HepG2 (cell line): Measurements from ENCODE around the gene PLCB2. TPM values are rescaled to one million over a fixed set of nuclear protein-coding genes. Genes with fewer than 3 reads are reported as not detected.

ENCODE experiments used
- HIVEP1 ChIP-seq: sonication (generic); formaldehyde crosslinking; IDR thresholded peaks from 2 replicates; pipeline ENCODE4 v1.4.0; 2020; ENCODE audit warnings: mild to moderate bottlenecking, missing genetic modification reagents
- MTERF4 ChIP-seq: sonication (generic); formaldehyde crosslinking; IDR thresholded peaks from 2 replicates; pipeline ENCODE4 v1.8.0; 2023; ENCODE audit warnings: mild to moderate bottlenecking, missing genetic modification reagents
- NFATC3 ChIP-seq: sonication (generic); formaldehyde crosslinking; IDR thresholded peaks from 2 replicates; pipeline ENCODE4 v1.5.1; 2020; ENCODE audit warnings: mild to moderate bottlenecking, missing genetic modification reagents
- PBX3 ChIP-seq: sonication (generic); formaldehyde crosslinking; IDR thresholded peaks from 2 replicates; pipeline ENCODE4 v1.8.1; 2023; ENCODE audit warnings: missing genetic modification reagents, inconsistent platforms, borderline replicate concordance
- PHF20 ChIP-seq: sonication (generic); formaldehyde crosslinking; IDR thresholded peaks from 2 replicates; pipeline ENCODE4 v1.5.0; 2020; ENCODE audit warnings: mild to moderate bottlenecking, missing genetic modification reagents
- RBM22 ChIP-seq: fragments of 200-400 bp; formaldehyde crosslinking; optimal IDR thresholded peaks from 2 replicates; pipeline ENCODE3; 2017; ENCODE audit warnings: mild to moderate bottlenecking, low read length, moderate library complexity
- SAP130 ChIP-seq: IDR thresholded peaks from 2 replicates; pipeline ENCODE4 v1.6.1; 2016; ENCODE audit warnings: low read depth
- SRSF4 ChIP-seq: fragments of 200-400 bp; formaldehyde crosslinking; IDR thresholded peaks from one replicate; pipeline ENCODE4 v1.6.1; 2018; ENCODE audit warnings: mild to moderate bottlenecking, low read depth, low read length, moderate library complexity; ENCODE audit not compliant: poor library complexity, severe bottlenecking
- STAT5B ChIP-seq: sonication (generic); formaldehyde crosslinking; IDR thresholded peaks from 2 replicates; pipeline ENCODE4 v1.4.0; 2020; ENCODE audit warnings: missing genetic modification reagents
- TBL1XR1 ChIP-seq: fragments of 150-350 bp; IDR thresholded peaks from 2 replicates; pipeline ENCODE4 v1.6.1; 2014; ENCODE audit warnings: borderline replicate concordance, low read length; ENCODE audit not compliant: partially characterized antibody
- TFE3 ChIP-seq: IDR thresholded peaks from 2 replicates; pipeline ENCODE4 v1.6.1; 2016
- TMF1 ChIP-seq: sonication (generic); formaldehyde crosslinking; IDR thresholded peaks from 2 replicates; pipeline ENCODE4 v1.8.1; 2022; ENCODE audit warnings: low read depth, missing genetic modification reagents
- ZBTB7A ChIP-seq: sonication (generic); formaldehyde crosslinking; IDR thresholded peaks from 2 replicates; pipeline ENCODE4 v1.8.0; 2022; ENCODE audit warnings: mild to moderate bottlenecking, missing genetic modification reagents
- ZFP36L1 ChIP-seq: sonication (generic); formaldehyde crosslinking; IDR thresholded peaks from 2 replicates; pipeline ENCODE4 v1.8.0; 2022; ENCODE audit warnings: mild to moderate bottlenecking, missing genetic modification reagents, moderate library complexity
- ZKSCAN8 ChIP-seq: IDR thresholded peaks from 2 replicates; pipeline ENCODE4 v1.6.1; 2016; ENCODE audit warnings: borderline replicate concordance, missing genetic modification reagents, missing compliant biosample characterization
- ZMYM3 ChIP-seq: sonication (generic); formaldehyde crosslinking; IDR thresholded peaks from 2 replicates; pipeline ENCODE4 v1.5.1; 2020; ENCODE audit warnings: mild to moderate bottlenecking, missing genetic modification reagents
- ZNF264 ChIP-seq: sonication (generic); formaldehyde crosslinking; IDR thresholded peaks from 2 replicates; pipeline ENCODE4 v1.4.0; 2020; ENCODE audit warnings: missing genetic modification reagents
- ZNF274 ChIP-seq: sonication (generic); formaldehyde crosslinking; IDR thresholded peaks from 2 replicates; pipeline ENCODE4 v1.5.1; 2020; ENCODE audit warnings: mild to moderate bottlenecking, missing genetic modification reagents
- ZNF441 ChIP-seq: sonication (generic); formaldehyde crosslinking; IDR thresholded peaks from 2 replicates; pipeline ENCODE4 v1.7.0; 2021; ENCODE audit warnings: missing genetic modification reagents, borderline replicate concordance
- ZNF451 ChIP-seq: sonication (generic); formaldehyde crosslinking; IDR thresholded peaks from 2 replicates; pipeline ENCODE4 v1.5.0; 2020; ENCODE audit warnings: mild to moderate bottlenecking, missing genetic modification reagents
- ZNF501 ChIP-seq: sonication (generic); formaldehyde crosslinking; IDR thresholded peaks from 2 replicates; pipeline ENCODE4 v1.5.1; 2020; ENCODE audit warnings: mild to moderate bottlenecking, moderate library complexity, missing genetic modification reagents
- polyA plus RNA-seq, 8 experiments: library from polyadenylated mRNA; depleted of rRNA in 3 of 8; stranded (reverse) in 7 of 8; unstranded in 1 of 8; fragments of >200 nt; fragmentation: Illumina TruSeq in 4 of 8; extraction: Trizol in 4 of 8; gene quantifications; 2 replicates each; pipeline versions ENCODE4 v1.2.1 to v1.2.3, GENCODE V29; 2011 to 2016; ENCODE audit warnings: low read depth in 4 of 8, missing spikeins in 1 of 8, mixed read lengths in 1 of 8; ENCODE audit not compliant: insufficient read depth in 1 of 8
- total RNA-seq, 5 experiments: library from RNA; depleted of rRNA; stranded (reverse); fragments of >200 nt; fragmentation: Illumina TruSeq; extraction: Trizol; gene quantifications; 2 replicates each; pipeline ENCODE4 v1.2.3, GENCODE V29; 2016; ENCODE audit warnings: low read depth in 1 of 5
- TF ChIP-seq, protein P1 (sequence below): sonication (generic); formaldehyde crosslinking; conservative IDR thresholded peaks from 2 replicates; pipeline ENCODE4 v1.8.0; 2022; ENCODE audit warnings: missing genetic modification reagents
- TF ChIP-seq, protein P2 (sequence below): sonication (generic); formaldehyde crosslinking; IDR thresholded peaks from 2 replicates; pipeline ENCODE4 v1.5.0; 2020; ENCODE audit warnings: mild to moderate bottlenecking, missing genetic modification reagents

PLCB2 gene
- total and polyA plus RNA-seq, 2 of the 13 experiments (the other 11 are each of a cell fraction or from before 2014, with no cell fraction given) = 0.11 TPM; not detected in 1

GRCh38 chr15:40282147-40282868 is 25.4 kb downstream of the PLCB2 start (continued):
- no peak; the same call in 1 of the 2 replicates for TF ChIP-seq SAP130 (CRISPR knock-in tag)
- TF ChIP-seq TBL1XR1 = no peak
- no peak for TF ChIP-seq TMF1 (CRISPR knock-in tag)
- TF ChIP-seq NFATC3 (CRISPR knock-in tag) = no peak
- TF ChIP-seq MTERF4 = 0 out of 2 replicates have a peak, but pooled peaks have one; percentile 43
- TF ChIP-seq SRSF4 = no peak
- TF ChIP-seq ZBTB7A (CRISPR knock-in tag) = 0 out of 2 replicates have a peak, but pooled peaks have one; percentile 11
- TF ChIP-seq ZNF501 (CRISPR knock-in tag) = no peak
- TF ChIP-seq PBX3 (CRISPR knock-in tag) = no peak
- TF ChIP-seq PHF20 (CRISPR knock-in tag) = no peak
- TF ChIP-seq ZNF264 = no peak; the same call in 1 of the 2 replicates
- no peak for TF ChIP-seq ZKSCAN8
- TF ChIP-seq, protein P1, sequence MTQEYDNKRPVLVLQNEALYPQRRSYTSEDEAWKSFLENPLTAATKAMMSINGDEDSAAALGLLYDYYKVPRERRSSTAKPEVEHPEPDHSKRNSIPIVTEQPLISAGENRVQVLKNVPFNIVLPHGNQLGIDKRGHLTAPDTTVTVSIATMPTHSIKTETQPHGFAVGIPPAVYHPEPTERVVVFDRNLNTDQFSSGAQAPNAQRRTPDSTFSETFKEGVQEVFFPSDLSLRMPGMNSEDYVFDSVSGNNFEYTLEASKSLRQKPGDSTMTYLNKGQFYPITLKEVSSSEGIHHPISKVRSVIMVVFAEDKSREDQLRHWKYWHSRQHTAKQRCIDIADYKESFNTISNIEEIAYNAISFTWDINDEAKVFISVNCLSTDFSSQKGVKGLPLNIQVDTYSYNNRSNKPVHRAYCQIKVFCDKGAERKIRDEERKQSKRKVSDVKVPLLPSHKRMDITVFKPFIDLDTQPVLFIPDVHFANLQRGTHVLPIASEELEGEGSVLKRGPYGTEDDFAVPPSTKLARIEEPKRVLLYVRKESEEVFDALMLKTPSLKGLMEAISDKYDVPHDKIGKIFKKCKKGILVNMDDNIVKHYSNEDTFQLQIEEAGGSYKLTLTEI (CRISPR knock-in tag) = no peak
- TF ChIP-seq TFE3 = no peak
- no peak for TF ChIP-seq HIVEP1 (CRISPR knock-in tag)
- TF ChIP-seq, protein P2, sequence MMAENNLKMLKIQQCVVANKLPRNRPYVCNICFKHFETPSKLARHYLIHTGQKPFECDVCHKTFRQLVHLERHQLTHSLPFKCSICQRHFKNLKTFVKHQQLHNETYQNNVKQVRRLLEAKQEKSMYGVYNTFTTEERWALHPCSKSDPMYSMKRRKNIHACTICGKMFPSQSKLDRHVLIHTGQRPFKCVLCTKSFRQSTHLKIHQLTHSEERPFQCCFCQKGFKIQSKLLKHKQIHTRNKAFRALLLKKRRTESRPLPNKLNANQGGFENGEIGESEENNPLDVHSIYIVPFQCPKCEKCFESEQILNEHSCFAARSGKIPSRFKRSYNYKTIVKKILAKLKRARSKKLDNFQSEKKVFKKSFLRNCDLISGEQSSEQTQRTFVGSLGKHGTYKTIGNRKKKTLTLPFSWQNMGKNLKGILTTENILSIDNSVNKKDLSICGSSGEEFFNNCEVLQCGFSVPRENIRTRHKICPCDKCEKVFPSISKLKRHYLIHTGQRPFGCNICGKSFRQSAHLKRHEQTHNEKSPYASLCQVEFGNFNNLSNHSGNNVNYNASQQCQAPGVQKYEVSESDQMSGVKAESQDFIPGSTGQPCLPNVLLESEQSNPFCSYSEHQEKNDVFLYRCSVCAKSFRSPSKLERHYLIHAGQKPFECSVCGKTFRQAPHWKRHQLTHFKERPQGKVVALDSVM (CRISPR knock-in tag) = no peak
- TF ChIP-seq ZFP36L1 (CRISPR knock-in tag) = no peak
- TF ChIP-seq ZNF441 (CRISPR knock-in tag) = no peak
- TF ChIP-seq ZNF451 (CRISPR knock-in tag) = no peak
- no peak for TF ChIP-seq RBM22
- TF ChIP-seq ZNF274 (CRISPR knock-in tag) = no peak
- TF ChIP-seq STAT5B (CRISPR knock-in tag) = no peak
- no peak for TF ChIP-seq ZMYM3
